HPDE6-E6E7 (cell line): Measurements from ENCODE around the gene SF3A1.

Experiments
- DNase-seq: peaks from one replicate; pipeline ENCODE4 v3.0.0; 2011; ENCODE audit warnings: missing footprints; ENCODE audit errors: extremely low spot score

SF3A1 gene

DNA sequence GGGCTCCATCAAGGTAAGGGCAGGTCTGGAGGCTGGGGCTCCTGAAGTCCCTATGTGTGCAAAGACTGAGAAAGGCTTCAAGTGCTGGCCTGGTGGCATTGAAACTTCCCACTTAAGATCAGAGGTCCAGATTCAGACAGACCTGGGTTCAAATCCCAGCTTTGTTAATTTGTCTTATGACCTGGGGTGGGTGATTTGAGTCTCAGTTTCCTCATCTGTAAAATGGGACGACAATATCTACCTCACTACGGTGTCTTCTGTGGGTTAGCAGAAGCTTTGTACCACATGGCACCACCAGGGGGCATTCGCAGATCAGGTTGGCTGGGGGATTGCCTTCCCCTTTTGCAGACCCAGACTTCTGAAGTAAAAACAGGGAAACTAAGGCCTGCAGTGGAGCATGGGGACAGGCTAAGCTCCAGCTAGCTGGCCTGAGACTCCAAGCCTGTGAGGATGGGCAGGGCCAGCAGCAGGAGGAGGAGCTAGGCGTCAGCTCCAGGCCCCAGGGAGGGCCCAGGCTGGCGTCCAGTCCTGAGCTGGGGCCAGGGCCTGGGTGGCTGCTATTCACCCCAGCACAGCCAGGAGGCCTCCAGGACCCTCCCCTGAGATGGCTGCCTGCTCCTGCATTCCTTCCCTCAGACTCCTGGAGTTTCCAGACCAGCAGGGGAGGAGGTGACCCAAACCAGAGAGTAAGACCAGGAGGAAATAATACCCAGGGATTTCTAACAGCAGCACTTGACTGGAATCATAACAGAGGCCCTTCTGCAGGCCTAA is 68.9 kb downstream of the SF3A1 start:
- peak; percentile 70 for DNase-seq

DNA sequence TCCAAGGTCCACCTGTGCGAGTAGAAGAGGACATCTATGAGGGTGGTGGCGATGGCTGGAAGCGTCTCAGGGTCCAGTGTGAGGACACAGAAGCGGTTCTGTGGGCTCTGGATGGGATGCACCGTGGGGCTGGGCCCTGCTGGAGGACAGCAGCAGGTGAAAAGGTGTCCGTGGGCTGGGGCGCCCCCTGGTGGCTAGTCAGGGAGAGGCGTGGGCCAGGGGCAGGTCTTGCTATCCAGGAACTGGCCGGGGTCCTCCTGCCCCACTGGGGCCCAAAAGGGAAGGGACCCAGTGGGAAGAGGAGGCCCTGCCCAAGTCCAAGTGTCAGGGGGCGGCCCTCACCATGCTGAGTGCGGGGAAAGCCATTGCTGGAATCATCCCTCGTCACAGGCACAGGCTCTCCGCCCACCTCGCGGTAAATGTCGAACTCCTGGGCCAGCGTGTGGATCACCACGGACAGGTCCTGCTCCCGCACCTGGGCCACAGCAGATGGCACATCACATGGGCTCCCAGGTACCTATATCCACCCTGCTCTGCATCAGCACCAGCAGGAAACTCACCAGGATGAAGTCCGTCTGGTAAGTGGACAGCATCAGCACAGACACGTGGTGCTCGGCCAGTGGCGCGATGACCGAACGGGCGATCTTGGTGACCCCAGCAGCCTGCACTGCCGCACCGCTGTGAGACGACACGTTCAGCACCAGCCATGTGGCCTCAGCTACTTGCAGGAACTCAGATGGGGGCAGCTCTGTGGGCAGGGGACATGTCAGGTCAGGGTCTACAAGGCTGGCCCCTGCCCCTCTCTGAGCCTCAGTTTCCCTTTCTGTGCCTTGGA is 69.7 kb downstream of the SF3A1 start:
- no peak for DNase-seq

DNA sequence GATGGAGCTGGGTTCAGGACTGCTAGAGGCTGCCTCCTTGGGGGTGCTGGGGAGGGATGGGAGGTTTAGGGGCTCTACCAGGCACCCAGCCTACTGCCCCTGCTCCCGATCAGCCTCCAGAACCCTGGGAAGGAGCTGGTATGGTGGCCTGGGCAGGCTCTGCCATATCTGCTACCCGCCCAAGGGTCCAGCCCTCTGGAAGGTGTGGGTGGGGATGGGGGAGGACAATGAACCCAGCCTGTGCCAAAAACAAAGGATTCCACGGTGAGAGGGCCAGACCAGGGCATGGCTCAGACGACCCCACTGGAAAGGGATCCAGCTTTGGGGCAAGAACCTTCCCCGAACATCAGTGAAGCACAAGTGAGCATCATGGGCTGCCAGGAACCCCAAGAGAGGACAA is 70.4 kb downstream of the SF3A1 start:
- no peak for DNase-seq

DNA sequence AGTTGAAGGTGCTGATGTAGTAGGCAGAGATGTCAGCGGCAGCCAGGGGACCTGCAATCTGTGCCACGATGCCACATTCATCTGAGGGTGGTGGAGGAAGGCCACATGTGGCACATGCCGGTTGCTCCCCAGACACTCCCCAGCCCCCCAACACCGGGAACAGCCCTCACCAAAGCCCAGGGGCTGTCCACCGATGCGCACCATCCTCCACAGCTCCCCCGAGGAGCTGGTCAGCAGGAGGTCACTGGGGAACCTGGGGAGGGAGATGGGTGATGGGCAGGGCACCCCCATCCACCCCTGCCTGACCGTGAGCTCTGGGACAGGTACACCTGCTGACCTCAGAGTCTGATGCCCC is 70.9 kb downstream of the SF3A1 start:
- DNase-seq = no peak

DNA sequence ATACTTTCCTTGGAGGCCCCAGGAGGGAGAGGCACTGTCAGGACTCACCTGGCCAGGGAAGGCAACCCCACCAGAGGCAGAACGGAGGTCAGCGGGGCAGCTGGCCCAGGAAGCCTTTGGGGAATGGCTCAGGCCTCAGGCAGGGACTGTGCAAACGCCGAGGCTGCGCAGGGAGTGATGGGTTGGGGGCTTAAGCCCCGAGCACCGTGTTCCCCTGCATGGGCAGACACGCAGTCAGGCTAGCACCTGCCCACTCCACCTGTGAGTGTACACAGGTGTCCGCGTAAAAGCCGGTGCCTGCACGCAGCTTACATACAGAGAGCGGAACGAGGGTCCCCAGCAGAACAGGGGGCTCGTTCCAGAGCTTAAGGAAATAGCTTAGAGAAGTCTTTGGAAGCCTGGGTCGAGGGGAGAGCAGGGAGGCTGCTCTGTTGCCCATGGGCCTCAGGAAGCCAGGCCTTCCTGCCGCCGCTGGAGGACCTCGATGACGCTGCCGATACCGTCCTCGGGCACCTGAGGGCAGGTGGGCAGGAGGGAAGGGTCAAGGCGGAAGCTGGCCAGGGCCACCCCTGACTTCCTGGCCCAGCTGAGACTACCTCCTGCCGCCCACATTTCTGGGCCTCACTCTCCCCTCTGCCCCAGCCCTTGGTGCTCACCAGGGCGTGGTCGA is 71.4 kb downstream of the SF3A1 start:
- no peak for DNase-seq

DNA sequence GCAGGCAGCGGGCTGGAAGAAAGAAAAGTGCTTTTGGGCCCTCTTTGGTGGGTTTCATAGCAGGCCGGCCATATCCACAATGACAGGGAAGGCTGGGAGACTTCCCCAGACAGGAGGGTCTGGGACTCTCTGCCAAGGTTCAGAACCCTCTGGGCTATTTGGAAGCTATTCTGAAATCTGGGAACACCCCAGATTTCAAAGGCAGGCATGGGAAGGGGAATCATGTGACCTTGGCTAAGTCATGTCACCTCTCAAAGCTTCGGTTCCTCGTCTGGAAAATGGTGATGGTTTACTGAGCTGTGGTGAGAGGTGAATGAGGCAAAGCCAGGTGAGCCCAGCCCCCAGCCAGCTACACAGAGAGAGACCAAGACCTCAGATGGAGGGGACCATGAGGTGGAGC is 72.0 kb downstream of the SF3A1 start:
- DNase-seq = no peak

DNA sequence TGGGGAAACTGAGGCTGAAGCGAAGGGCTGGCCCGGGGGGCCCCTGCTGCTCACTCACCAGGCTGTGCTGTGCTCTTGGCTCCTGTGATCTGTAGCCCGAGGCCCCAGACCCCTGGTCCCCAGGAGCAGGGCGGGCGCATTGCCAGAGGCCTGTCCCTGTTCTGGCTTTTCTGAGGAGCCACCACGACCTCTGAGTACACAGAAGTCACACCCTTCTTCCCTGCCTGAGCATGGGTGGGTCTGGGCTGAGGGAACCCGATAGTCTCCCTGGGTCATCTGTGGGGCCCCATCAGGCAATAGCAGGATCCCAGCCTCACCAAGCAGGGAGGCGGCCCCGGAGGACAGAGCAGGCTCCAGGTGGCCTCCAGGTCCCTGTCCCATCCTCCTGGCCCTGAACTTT is 72.5 kb downstream of the SF3A1 start:
- no peak for DNase-seq

DNA sequence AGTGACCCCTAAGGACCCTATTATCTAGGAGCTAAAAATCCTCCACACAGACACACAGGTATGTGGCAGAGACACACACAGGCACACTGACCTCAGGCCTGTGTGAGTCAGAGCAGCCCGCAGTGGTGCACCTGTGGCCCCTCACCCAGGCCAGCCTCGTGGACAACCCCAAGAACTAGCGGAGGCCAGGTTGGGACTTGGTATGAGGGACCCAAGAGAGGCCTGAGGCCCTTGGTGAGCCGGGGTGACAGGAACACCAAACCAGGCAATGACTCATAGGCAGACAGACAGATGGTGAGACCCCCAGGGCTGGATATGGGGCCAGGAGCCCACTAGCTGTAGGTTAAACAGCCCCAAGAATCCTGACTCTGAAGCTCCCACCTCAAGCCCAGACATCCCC is 73.4 kb downstream of the SF3A1 start:
- DNase-seq = no peak

DNA sequence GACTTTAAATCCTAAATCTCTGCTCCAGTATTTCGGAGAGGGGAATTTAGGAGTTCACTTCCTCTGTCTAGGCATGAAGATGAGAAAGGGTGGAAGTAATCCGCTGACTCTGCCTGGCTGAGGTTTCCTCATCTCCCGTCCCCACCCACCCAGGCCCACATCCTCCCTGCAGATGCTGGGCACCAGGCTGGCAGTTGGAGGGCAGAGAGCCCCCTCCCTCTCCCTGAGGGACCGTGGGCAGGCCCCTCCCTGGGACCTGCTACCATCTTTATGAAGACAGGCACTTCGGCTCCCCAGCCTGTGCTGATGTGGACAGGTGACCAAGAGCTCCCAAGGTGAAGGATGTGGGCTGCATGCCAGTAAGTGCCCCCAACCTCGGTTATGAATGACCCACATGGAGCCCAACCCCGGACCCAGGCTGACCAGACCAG is 74.1 kb downstream of the SF3A1 start:
- DNase-seq = no peak
